SW480 (cell line): ENCODE measurements around the gene LBH.

Experiments
- DNase-seq: peaks from one replicate; pipeline ENCODE4 v3.0.0-alpha.2; 2016; ENCODE audit warnings: low spot score

The LBH gene

GRCh38 chr2:30235859-30236535, 4.7 kb downstream of the LBH start:
- no peak for DNase-seq

GRCh38 chr2:30236591-30237238, 5.4 kb downstream of the LBH start:
- no peak for DNase-seq

GRCh38 chr2:30237239-30237965, 6.1 kb downstream of the LBH start:
- DNase-seq = no peak

GRCh38 chr2:30237966-30238800, 6.8 kb downstream of the LBH start:
- no peak for DNase-seq

- DNase-seq = peak; percentile 49
Measured at GRCh38 chr2:30239308-30239985, 8.1 kb downstream of the LBH start.

GRCh38 chr2:30239986-30240752, 8.8 kb downstream of the LBH start:
- no peak for DNase-seq

- DNase-seq = no peak
Measured at GRCh38 chr2:30243231-30243630, 11.9 kb downstream of the LBH start.

GRCh38 chr2:30245364-30245763, 14.0 kb downstream of the LBH start:
- DNase-seq = no peak

- DNase-seq = no peak
Measured at GRCh38 chr2:30248791-30249190, 17.5 kb downstream of the LBH start.

GRCh38 chr2:30249354-30249753, 18.0 kb downstream of the LBH start:
- no peak for DNase-seq

- no peak for DNase-seq
Measured at GRCh38 chr2:30250421-30250820, 19.1 kb downstream of the LBH start.

- no peak for DNase-seq
Measured at GRCh38 chr2:30252723-30253701, 21.7 kb downstream of the LBH start.

GRCh38 chr2:30253873-30254684, 22.7 kb downstream of the LBH start:
- DNase-seq = no peak

- DNase-seq = no peak
Measured at GRCh38 chr2:30254685-30255001, 23.3 kb downstream of the LBH start.

GRCh38 chr2:30255026-30255425, 23.7 kb downstream of the LBH start:
- DNase-seq = no peak

- no peak for DNase-seq
Measured at GRCh38 chr2:30255466-30256408, 24.4 kb downstream of the LBH start.

- no peak for DNase-seq
Measured at GRCh38 chr2:30257266-30258214, 26.2 kb downstream of the LBH start.
